ENCODE measurements around the gene CDK15.

The CDK15 gene

GRCh38 chr2:201880579-201880978, 74.2 kb downstream of the CDK15 start:
- Histone ChIP-seq H3K4me3 (ENCODE audit: low read length) (no peak overlapping the region), H3K9ac (ENCODE audit: low read length) (no peak overlapping the region), H3K4me1 (ENCODE audit: control insufficient read depth, low read depth, low read length) (peaks cover 12% of the 10 kb centered on the region), H3K36me3 (ENCODE audit: control insufficient read depth, low read depth, low read length) (no peaks in the 10 kb centered on the region), H3K27ac (ENCODE audit: low read length) (no peak overlapping the region), H3K9me3 (ENCODE audit: control insufficient read depth, low read depth, low read length) (no peaks in the 10 kb centered on the region), H3K27me3 (ENCODE audit: control insufficient read depth, insufficient read depth, low read length) (no peaks in the 10 kb centered on the region)

- Histone ChIP-seq H3K9me3 (ENCODE audit: control insufficient read depth, low read depth, low read length) (no peaks in the 10 kb centered on the region), H3K4me3 (ENCODE audit: low read length) (no peak overlapping the region), H3K4me1 (ENCODE audit: control insufficient read depth, low read depth, low read length) (peaks cover 12% of the 10 kb centered on the region), H3K9ac (ENCODE audit: low read length) (no peak overlapping the region), H3K27me3 (ENCODE audit: control insufficient read depth, insufficient read depth, low read length) (no peaks in the 10 kb centered on the region), H3K36me3 (ENCODE audit: control insufficient read depth, low read depth, low read length) (no peaks in the 10 kb centered on the region), H3K27ac (ENCODE audit: low read length) (no peak overlapping the region)
Observed at GRCh38 chr2:201880993-201881611, 74.8 kb downstream of the CDK15 start.

- Histone ChIP-seq H3K27me3 (ENCODE audit: control insufficient read depth, insufficient read depth, low read length) (no peaks in the 10 kb centered on the region), H3K9ac (ENCODE audit: low read length) (no peak overlapping the region), H3K4me3 (ENCODE audit: low read length) (no peak overlapping the region), H3K4me1 (ENCODE audit: control insufficient read depth, low read depth, low read length) (peaks cover 12% of the 10 kb centered on the region), H3K36me3 (ENCODE audit: control insufficient read depth, low read depth, low read length) (no peaks in the 10 kb centered on the region), H3K9me3 (ENCODE audit: control insufficient read depth, low read depth, low read length) (no peaks in the 10 kb centered on the region), H3K27ac (ENCODE audit: low read length) (no peak overlapping the region)
Observed at GRCh38 chr2:201881741-201882140, 75.4 kb downstream of the CDK15 start.

- Histone ChIP-seq H3K4me3 (ENCODE audit: low read length) (no peak overlapping the region), H3K9ac (ENCODE audit: low read length) (no peak overlapping the region), H3K27ac (ENCODE audit: low read length) (no peak overlapping the region), H3K9me3 (ENCODE audit: control insufficient read depth, low read depth, low read length) (no peaks in the 10 kb centered on the region), H3K27me3 (ENCODE audit: control insufficient read depth, insufficient read depth, low read length) (no peaks in the 10 kb centered on the region), H3K36me3 (ENCODE audit: control insufficient read depth, low read depth, low read length) (no peaks in the 10 kb centered on the region), H3K4me1 (ENCODE audit: control insufficient read depth, low read depth, low read length) (peaks cover 12% of the 10 kb centered on the region)
Observed at GRCh38 chr2:201882353-201883090, 76.2 kb downstream of the CDK15 start.

- Histone ChIP-seq H3K9me3 (ENCODE audit: control insufficient read depth, low read depth, low read length) (no peaks in the 10 kb centered on the region), H3K36me3 (ENCODE audit: control insufficient read depth, low read depth, low read length) (no peaks in the 10 kb centered on the region), H3K4me3 (ENCODE audit: low read length) (no peak overlapping the region), H3K27ac (ENCODE audit: low read length) (no peak overlapping the region), H3K4me1 (ENCODE audit: control insufficient read depth, low read depth, low read length) (peaks cover 22% of the 10 kb centered on the region), H3K27me3 (ENCODE audit: control insufficient read depth, insufficient read depth, low read length) (no peaks in the 10 kb centered on the region), H3K9ac (ENCODE audit: low read length) (no peak overlapping the region)
Observed at GRCh38 chr2:201883606-201884369, 77.5 kb downstream of the CDK15 start.

GRCh38 chr2:201886504-201886903, 80.2 kb downstream of the CDK15 start:
- Histone ChIP-seq H3K36me3 (ENCODE audit: control insufficient read depth, low read depth, low read length) (no peaks in the 10 kb centered on the region), H3K4me1 (ENCODE audit: control insufficient read depth, low read depth, low read length) (peaks cover 28% of the 10 kb centered on the region), H3K4me3 (ENCODE audit: low read length) (no peak overlapping the region), H3K27me3 (ENCODE audit: control insufficient read depth, insufficient read depth, low read length) (no peaks in the 10 kb centered on the region), H3K27ac (ENCODE audit: low read length) (no peak overlapping the region), H3K9ac (ENCODE audit: low read length) (no peak overlapping the region), H3K9me3 (ENCODE audit: control insufficient read depth, low read depth, low read length) (no peaks in the 10 kb centered on the region)

GRCh38 chr2:201887773-201888425, 81.6 kb downstream of the CDK15 start:
- H3K36me3 ChIP-seq (ENCODE audit: control insufficient read depth, low read depth, low read length) = no peaks in the 10 kb centered on the region
- H3K9me3 ChIP-seq (ENCODE audit: control insufficient read depth, low read depth, low read length) = no peaks in the 10 kb centered on the region
- no peaks in the 10 kb centered on the region for H3K27me3 ChIP-seq (ENCODE audit: control insufficient read depth, insufficient read depth, low read length)
- no peak overlapping the region for H3K9ac ChIP-seq (ENCODE audit: low read length)
- H3K4me1 ChIP-seq (ENCODE audit: control insufficient read depth, low read depth, low read length) = peaks cover 16% of the 10 kb centered on the region
- peak overlapping the region; percentile 51 for H3K4me3 ChIP-seq (ENCODE audit: low read length)
- H3K27ac ChIP-seq (ENCODE audit: low read length) = no peak overlapping the region

GRCh38 chr2:201888426-201888800, 82.1 kb downstream of the CDK15 start:
- peak overlapping the region; percentile 51 for H3K4me3 ChIP-seq (ENCODE audit: low read length)

GRCh38 chr2:201890453-201890852, 84.1 kb downstream of the CDK15 start:
- H3K36me3 ChIP-seq (ENCODE audit: control insufficient read depth, low read depth, low read length) = no peaks in the 10 kb centered on the region

More at GRCh38 chr2:201888426-201888800, 82.1 kb downstream of the CDK15 start:
- Histone ChIP-seq H3K9me3 (ENCODE audit: control insufficient read depth, low read depth, low read length) (no peaks in the 10 kb centered on the region), H3K27me3 (ENCODE audit: control insufficient read depth, insufficient read depth, low read length) (no peaks in the 10 kb centered on the region), H3K9ac (ENCODE audit: low read length) (no peak overlapping the region), H3K4me1 (ENCODE audit: control insufficient read depth, low read depth, low read length) (peaks cover 16% of the 10 kb centered on the region), H3K27ac (ENCODE audit: low read length) (no peak overlapping the region), H3K36me3 (ENCODE audit: control insufficient read depth, low read depth, low read length) (no peaks in the 10 kb centered on the region)

GRCh38 chr2:201891676-201892075, 85.3 kb downstream of the CDK15 start:
- Histone ChIP-seq H3K36me3 (ENCODE audit: control insufficient read depth, low read depth, low read length) (no peaks in the 10 kb centered on the region), H3K9ac (ENCODE audit: low read length) (no peak overlapping the region), H3K9me3 (ENCODE audit: control insufficient read depth, low read depth, low read length) (no peaks in the 10 kb centered on the region), H3K4me1 (ENCODE audit: control insufficient read depth, low read depth, low read length) (peaks cover 16% of the 10 kb centered on the region), H3K27ac (ENCODE audit: low read length) (no peak overlapping the region), H3K27me3 (ENCODE audit: control insufficient read depth, insufficient read depth, low read length) (no peaks in the 10 kb centered on the region), H3K4me3 (ENCODE audit: low read length) (no peak overlapping the region)

More at GRCh38 chr2:201890453-201890852, 84.1 kb downstream of the CDK15 start:
- no peak overlapping the region for H3K9ac ChIP-seq (ENCODE audit: low read length)
- H3K27ac ChIP-seq (ENCODE audit: low read length) = no peak overlapping the region
- H3K4me1 ChIP-seq (ENCODE audit: control insufficient read depth, low read depth, low read length) = peaks cover 16% of the 10 kb centered on the region
- H3K27me3 ChIP-seq (ENCODE audit: control insufficient read depth, insufficient read depth, low read length) = no peaks in the 10 kb centered on the region
- H3K9me3 ChIP-seq (ENCODE audit: control insufficient read depth, low read depth, low read length) = no peaks in the 10 kb centered on the region
- no peak overlapping the region for H3K4me3 ChIP-seq (ENCODE audit: low read length)

GRCh38 chr2:201892516-201892915, 86.2 kb downstream of the CDK15 start:
- H3K9me3 ChIP-seq (ENCODE audit: control insufficient read depth, low read depth, low read length) = no peaks in the 10 kb centered on the region
- H3K9ac ChIP-seq (ENCODE audit: low read length) = no peak overlapping the region
- H3K4me1 ChIP-seq (ENCODE audit: control insufficient read depth, low read depth, low read length) = peaks cover 16% of the 10 kb centered on the region
- H3K27ac ChIP-seq (ENCODE audit: low read length) = no peak overlapping the region
- H3K4me3 ChIP-seq (ENCODE audit: low read length) = no peak overlapping the region
- no peaks in the 10 kb centered on the region for H3K36me3 ChIP-seq (ENCODE audit: control insufficient read depth, low read depth, low read length)
- no peaks in the 10 kb centered on the region for H3K27me3 ChIP-seq (ENCODE audit: control insufficient read depth, insufficient read depth, low read length)
